GM12878 (cell line): ENCODE results near the gene GARIN3. TPM values are rescaled to one million over a fixed set of nuclear protein-coding genes. Genes with fewer than 3 reads are reported as not detected.

Source experiments
- ATAC-seq: fragments of 200-7000 bp; cut with Tn5 transposase; 3 replicates; pipeline ENCODE4 v1.9.1; 2020; ENCODE audit warnings: mild to moderate bottlenecking, moderate library complexity
- BruUV-seq: library from RNA; stranded (reverse); fragments of 400-500 nt; replicated peaks from 2 replicates; lab custom pipeline; 2021; lab: Mats Ljungman, UMichigan
- CTCF ChIA-PET: fragments of 300-600 bp; sonication (Branson Sonifier 250); formaldehyde crosslinking; extraction: SDS; loops from one replicate; lab custom pipeline; 2021; ENCODE audit warnings: inconsistent platforms; lab: Yijun Ruan, JAX
- POLR2A ChIA-PET: fragments of 350-600 bp; formaldehyde crosslinking; extraction: SDS; loops from one replicate; lab custom pipeline; 2021; ENCODE audit warnings: inconsistent platforms; lab: Charles Lee
- RAD21 ChIA-PET: fragments of 300-600 bp; sonication (Branson Sonifier 250); formaldehyde crosslinking; loops from one replicate; lab custom pipeline; 2023; ENCODE audit warnings: antibody characterized with exemption; ENCODE audit not compliant: unreplicated experiment; lab: Charles Lee
- SMC1A ChIA-PET: fragments of 300-600 bp; sonication (Branson Sonifier 250); formaldehyde crosslinking; loops from one replicate; lab custom pipeline; 2023; ENCODE audit not compliant: unreplicated experiment, uncharacterized antibody; lab: Charles Lee
- DNase-seq: peaks from one replicate; pipeline ENCODE4 v3.0.0-alpha.2; 2011; ENCODE audit warnings: low read depth, low spot score
- FAIRE-seq: peaks from 3 replicates; lab custom pipeline; 2011; peaks lifted over from hg19 to GRCh38; lab: Jason Lieb, UNC
- H2AFZ ChIP-seq: 2 replicates; pipeline ENCODE4 v1.6.0; 2011; ENCODE audit warnings: low read depth, low read length, control low read depth; ENCODE audit not compliant: control insufficient read depth
- H3K27ac ChIP-seq: 2 replicates; pipeline ENCODE4 v1.5.1; 2011; ENCODE audit warnings: control low read depth; ENCODE audit not compliant: control insufficient read depth, insufficient read depth
- H3K27me3 ChIP-seq, 2 experiments: replicated peaks in 1 of 2; 2 replicates each; pipeline versions ENCODE4 v1.6.0 to v1.6.1; 2011; ENCODE audit warnings: low read length in 1 of 2; ENCODE audit not compliant: control insufficient read depth in 2 of 2, insufficient read depth in 2 of 2
- H3K36me3 ChIP-seq, 2 experiments: 2 replicates each; pipeline ENCODE4 v1.5.1; 2011; ENCODE audit warnings: low read length in 1 of 2; ENCODE audit not compliant: control insufficient read depth in 2 of 2, insufficient read depth in 2 of 2
- H3K4me1 ChIP-seq: 2 replicates; pipeline ENCODE4 v1.6.1; 2011; ENCODE audit warnings: mild to moderate bottlenecking, low read length, moderate library complexity, mixed read lengths; ENCODE audit not compliant: control insufficient read depth, insufficient read depth
- H3K4me2 ChIP-seq: 2 replicates; pipeline ENCODE4 v1.6.0; 2011; ENCODE audit warnings: control low read depth; ENCODE audit not compliant: control insufficient read depth, insufficient read depth
- H3K4me3 ChIP-seq: fragments of 200-600 bp; sonication (generic); 2 replicates; pipeline ENCODE4 v1.5.1; 2016
- H3K79me2 ChIP-seq: 2 replicates; pipeline ENCODE4 v1.6.0; 2011; ENCODE audit warnings: low read length; ENCODE audit not compliant: control insufficient read depth, insufficient read depth
- H3K9ac ChIP-seq: 2 replicates; pipeline ENCODE4 v1.8.0; 2011; ENCODE audit warnings: low read length, control low read depth, mixed read lengths; ENCODE audit not compliant: control insufficient read depth, insufficient read depth
- H3K9me3 ChIP-seq: replicated peaks from 3 replicates; pipeline ENCODE4 v1.5.1; 2011; ENCODE audit warnings: mild to moderate bottlenecking, low read length; ENCODE audit not compliant: control insufficient read depth, insufficient read depth
- H4K20me1 ChIP-seq: 2 replicates; pipeline ENCODE4 v1.6.0; 2011; ENCODE audit not compliant: control insufficient read depth, insufficient read depth
- EGR1 ChIP-seq, 2 experiments: IDR thresholded peaks; 1 replicate in 1 of 2; 2 replicates in 1 of 2; pipeline ENCODE4 v1.6.1; 2011 to 2012; ENCODE audit warnings: low read depth in 2 of 2, low read length in 2 of 2, borderline replicate concordance in 1 of 2, mild to moderate bottlenecking in 1 of 2, moderate library complexity in 1 of 2
- IRF5 ChIP-seq: fragments of 450-650 bp; IDR thresholded peaks from 2 replicates; pipeline ENCODE4 v1.6.1; 2017; ENCODE audit warnings: borderline replicate concordance
- MAX ChIP-seq: IDR thresholded peaks from 2 replicates; pipeline ENCODE4 v1.6.1; 2012; ENCODE audit warnings: low read depth, low read length, improper control_type of control experiment
- PML ChIP-seq: IDR thresholded peaks from 2 replicates; pipeline ENCODE4 v1.6.1; 2012; ENCODE audit warnings: low read length, inconsistent platforms
- POLR2A ChIP-seq: IDR thresholded peaks from 2 replicates; pipeline ENCODE4 v1.6.1; 2011; ENCODE audit warnings: low read depth, mild to moderate bottlenecking, low read length
- RAD21 ChIP-seq: IDR thresholded peaks from 2 replicates; pipeline ENCODE4 v1.6.1; 2011; ENCODE audit warnings: mild to moderate bottlenecking, low read depth, low read length, moderate library complexity; ENCODE audit not compliant: insufficient read depth
- RFX5 ChIP-seq: IDR thresholded peaks from 2 replicates; pipeline ENCODE4 v1.6.1; 2011; ENCODE audit warnings: low read depth, low read length, improper control_type of control experiment
- SP1 ChIP-seq: IDR thresholded peaks from one replicate; pipeline ENCODE4 v1.6.1; 2011; ENCODE audit warnings: low read depth, low read length
- USF2 ChIP-seq: IDR thresholded peaks from 2 replicates; pipeline ENCODE4 v1.6.1; 2011; ENCODE audit warnings: low read depth, low read length, improper control_type of control experiment, borderline replicate concordance
- ZNF207 ChIP-seq: fragments of 450-650 bp; IDR thresholded peaks from 2 replicates; pipeline ENCODE4 v1.6.1; 2014; ENCODE audit warnings: antibody characterized with exemption, mild to moderate bottlenecking, borderline replicate concordance
- ZNF592 ChIP-seq: fragments of 450-650 bp; IDR thresholded peaks from 2 replicates; pipeline ENCODE4 v1.6.1; 2017; ENCODE audit warnings: mild to moderate bottlenecking, moderate library complexity
- WGBS: methylation state at CpG from one replicate; pipeline ENCODE4 v1.1.6; 2016; ENCODE audit warnings: low lambda C conversion rate; ENCODE audit not compliant: insufficient replicate concordance, insufficient coverage; ENCODE audit errors: missing lambda C conversion rate; 5-methylcytosine and 5-hydroxymethylcytosine counted together
- in situ Hi-C: fragments of 300-500 bp; cut with MboI; formaldehyde crosslinking; loops from 9 replicates; pipeline ENCODE4 v1.14.3; 2018; ENCODE audit warnings: mixed read lengths
- intact Hi-C: fragments of 100-400 bp; cut with micrococcal nuclease; formaldehyde crosslinking; loops from one replicate; pipeline ENCODE4 v1.14.2; 2022; ENCODE audit not compliant: unreplicated experiment
- polyA plus RNA-seq, 11 experiments: library from polyadenylated mRNA; depleted of rRNA in 4 of 11; unstranded in 6 of 11; stranded (reverse) in 5 of 11; fragments of >200 nt; fragmentation: Nextera tagmentation in 4 of 11; fragmentation: Illumina TruSeq in 1 of 11; extraction: Ambion mirVana in 4 of 11; extraction: Trizol in 1 of 11; gene quantifications; 1 replicate in 1 of 11; 2 replicates in 10 of 11; pipeline versions ENCODE4 v1.2.1 to v1.2.3, GENCODE V29; 2011 to 2016; ENCODE audit warnings: inconsistent platforms in 2 of 11, missing spikeins in 2 of 11, low read depth in 1 of 11
- total RNA-seq, 4 experiments: library from RNA; depleted of rRNA in 3 of 4; stranded (reverse); fragments of >200 nt in 3 of 4; fragmentation: Illumina TruSeq in 1 of 4; extraction: Trizol in 1 of 4; gene quantifications; 2 replicates each; pipeline versions ENCODE4 v1.2.1 to v1.2.3, GENCODE V29; 2013 to 2021

The GARIN3 gene
- total and polyA plus RNA-seq, 10 of the 15 experiments (the other 5 are each of a cell fraction or from before 2014, with no cell fraction given): 0.15 TPM; not detected in 9

- TF ChIP-seq EGR1 (IDR thresholded peaks at IDR 0.05; ENCODE audit: borderline replicate concordance in 1 of 2, low read depth in 2 of 2, low read length in 2 of 2) (no peak), POLR2A (no peak)
Observed at GRCh38 chr5:157167214-157167621, 1.2 kb upstream of the GARIN3 start (continued).

- TF ChIP-seq ZNF592 (no peak), SP1 (no peak), RAD21 (no peak), ZNF207 (no peak), RFX5 (no peak), USF2 (no peak), IRF5 (no peak), PML (no peak), MAX (no peak)
- Histone ChIP-seq H4K20me1 (no peaks in the 10 kb centered on the region), H3K9ac (no peak overlapping the region), H3K79me2 (no peaks in the 10 kb centered on the region), H3K4me1 (peaks cover 6% of the 10 kb centered on the region), H3K27me3 (no peaks in the 10 kb centered on the region; a peak in 1 of 4 replicates), H3K36me3 (no peaks in the 10 kb centered on the region), H3K27ac (no peak overlapping the region), H2AFZ (no peak overlapping the region), H3K9me3 (peaks cover 3% of the 10 kb centered on the region; the same call in 2 of the 3 replicates), H3K4me3 (no peak overlapping the region), H3K4me2 (no peak overlapping the region)
- POLR2A ChIA-PET: interaction anchor here (0.9 to 1.2 kb wide), 2 partner anchors 17 to 24 kb away, joined by 3 read pairs; no protein-coding TSS in a partner anchor
- DNase-seq: no peak
- intact Hi-C loops (no loop called here), in situ Hi-C loops (no loop called here)
- CTCF ChIA-PET: interaction anchor here (2.5 to 4.1 kb wide), 3 partner anchors 17 to 147 kb away, joined by 15 to 29 read pairs (median 27); no protein-coding TSS in a partner anchor
- 96% methylated on average over 14 of the region's 14 CpGs for WGBS
- FAIRE-seq: no peak
- BruUV-seq: no TSS peak
- RAD21 ChIA-PET: no interaction called here
- SMC1A ChIA-PET: interaction anchor here (0.9 to 6.4 kb wide), 6 partner anchors 10 to 107 kb away, joined by 3 to 47 read pairs (median 12); no protein-coding TSS in a partner anchor
- no peak for ATAC-seq
Observed at GRCh38 chr5:157165668-157166067, 396 bp downstream of the GARIN3 start.
